Measurements from ENCODE around the gene KCND3. TPM values are rescaled to one million over a fixed set of nuclear protein-coding genes. Genes with fewer than 3 reads are reported as not detected.

The KCND3 gene
- total and polyA plus RNA-seq, 2 of the 4 experiments (the other 2 are of a cell fraction): under 0.01 to 0.03 TPM

- Histone ChIP-seq H2AFZ (replicated peaks; ENCODE audit: low read length, poor library complexity) (no peak overlapping the region), H4K91ac (ENCODE audit: insufficient read depth, low read depth, low read length) (no peak overlapping the region), H3K18ac (ENCODE audit: low read depth, low read length) (no peak overlapping the region), H2BK120ac (ENCODE audit: low read depth, low read length) (no peak overlapping the region), H3K4me2 (ENCODE audit: low read depth, low read length) (no peak overlapping the region), H2BK20ac (ENCODE audit: low read depth, low read length) (no peak overlapping the region), H2AK9ac (replicated peaks; ENCODE audit: low read depth, low read length, poor library complexity) (no peak overlapping the region), H4K20me1 (ENCODE audit: insufficient read depth, low read length) (no peaks in the 10 kb centered on the region), H3K23ac (ENCODE audit: low read depth, low read length) (no peak overlapping the region), H2BK15ac (ENCODE audit: low read depth, low read length) (no peak overlapping the region), H3K79me1 (ENCODE audit: low read depth in 1 of 2, low read length in 2 of 2) (no peaks in the 10 kb centered on the region), H3K14ac (replicated peaks; ENCODE audit: low read depth, low read length) (no peak overlapping the region), H2AK5ac (ENCODE audit: low read depth, low read length) (no peak overlapping the region), H3K9me1 (ENCODE audit: insufficient read depth, low read length) (no peaks in the 10 kb centered on the region), H3K4ac (ENCODE audit: low read depth, low read length) (no peak overlapping the region), H2BK5ac (ENCODE audit: low read depth, low read length, poor library complexity, severe bottlenecking) (no peak overlapping the region), H3K9me3 (ENCODE audit: control insufficient read depth, insufficient read depth, low read length) (no peaks in the 10 kb centered on the region), H3K27me3 (ENCODE audit: control insufficient read depth, insufficient read depth, low read length) (peaks cover 17% of the 10 kb centered on the region), H3K36me3 (ENCODE audit: control insufficient read depth, insufficient read depth, low read length) (no peaks in the 10 kb centered on the region), H3K27ac (ENCODE audit: insufficient read depth, low read length) (no peak overlapping the region), H3K4me1 (ENCODE audit: control insufficient read depth, insufficient read depth, low read length) (no peaks in the 10 kb centered on the region), H3K9ac (ENCODE audit: low read depth, low read length) (no peak overlapping the region), H4K8ac (ENCODE audit: low read depth in 2 of 2, low read length in 2 of 2) (no peak overlapping the region), H4K5ac (ENCODE audit: low read depth, low read length) (no peak overlapping the region), H3K4me3 (ENCODE audit: insufficient read depth, low read depth, low read length) (no peak overlapping the region), H3K56ac (ENCODE audit: extremely low read depth, insufficient read depth, low read length) (no peak overlapping the region)
- no peak for DNase-seq
- ATAC-seq (ENCODE audit: low read depth): no peak
- WGBS, 2 experiments (ENCODE audit: extremely low coverage in 2 of 2, insufficient read length in 1 of 2): 87% methylated on average over 5 of the region's 8 CpGs; no CpG with 5 or more reads in 1 of the 2 experiments
- no TSS peak for BruUV-seq (replicated peaks)
- dilution Hi-C loops (cut with HindIII; ENCODE audit: low sequenced_read_pairs, unreplicated experiment) (no loop called here), in situ Hi-C loops (cut with MboI; ENCODE audit: low sequenced_read_pairs) (no loop called here), intact Hi-C loops (cut with micrococcal nuclease) (no loop called here)
- no peak for TF ChIP-seq NFE2L2 (IDR thresholded peaks at IDR 0.05; ENCODE audit: low read depth, low read length)
- no peak for TF ChIP-seq POLR2A (IDR thresholded peaks at IDR 0.05; ENCODE audit: low read depth, low read length)
- TF ChIP-seq USF2 (IDR thresholded peaks at IDR 0.05; ENCODE audit: low read depth, low read length): no peak
- no peak for TF ChIP-seq MAZ (IDR thresholded peaks at IDR 0.05; ENCODE audit: borderline replicate concordance, low read depth, low read length)
- no peak for TF ChIP-seq ELK1 (IDR thresholded peaks at IDR 0.05; ENCODE audit: borderline replicate concordance, low read depth, low read length)
- no peak for TF ChIP-seq FOS (IDR thresholded peaks at IDR 0.05; ENCODE audit: low read depth, low read length)
- no peak for TF ChIP-seq RCOR1 (IDR thresholded peaks at IDR 0.05; ENCODE audit: insufficient replicate concordance, low read length)
- no peak for TF ChIP-seq CTCF (conservative IDR thresholded peaks at IDR 0.05; ENCODE audit: low read depth, low read length)
- no peak for TF ChIP-seq RFX5 (IDR thresholded peaks at IDR 0.05; ENCODE audit: low read depth, low read length)
- ChIA-PET CTCF (no interaction called here), POLR2A (ENCODE audit: unreplicated experiment) (no interaction called here)
Measured at GRCh38 chr1:111983500-111983899, 6.0 kb downstream of the KCND3 start.

Data from IMR-90 (cell line).